HepG2 (cell line): ENCODE results near the gene NPB. TPM values are rescaled to one million over a fixed set of nuclear protein-coding genes. Genes with fewer than 3 reads are reported as not detected.
A peak's percentile ranks its signal among the peaks of the same experiment; 100 is the strongest.

Experiments
- AGO1 ChIP-seq: fragments of 200-400 bp; formaldehyde crosslinking; IDR thresholded peaks from 2 replicates; pipeline ENCODE4 v1.6.1; 2017; ENCODE audit warnings: mild to moderate bottlenecking, low read depth, low read length, moderate library complexity; ENCODE audit not compliant: poor library complexity, severe bottlenecking
- ATF2 ChIP-seq: sonication (generic); formaldehyde crosslinking; IDR thresholded peaks from 2 replicates; pipeline ENCODE4 v1.4.0; 2020; ENCODE audit warnings: missing genetic modification reagents
- CHCHD3 ChIP-seq: sonication (generic); formaldehyde crosslinking; IDR thresholded peaks from 2 replicates; pipeline ENCODE4 v1.8.0; 2022; ENCODE audit warnings: mild to moderate bottlenecking, missing genetic modification reagents, moderate library complexity
- FOXO4 ChIP-seq: sonication (generic); formaldehyde crosslinking; conservative IDR thresholded peaks from 2 replicates; pipeline ENCODE4 v1.8.1; 2023; ENCODE audit warnings: missing genetic modification reagents
- HOXA9 ChIP-seq: sonication (generic); formaldehyde crosslinking; IDR thresholded peaks from 2 replicates; pipeline ENCODE4 v1.8.1; 2022; ENCODE audit warnings: missing genetic modification reagents, mild to moderate bottlenecking, moderate library complexity, borderline replicate concordance
- KLF11 ChIP-seq: IDR thresholded peaks from 2 replicates; pipeline ENCODE4 v1.6.1; 2016; ENCODE audit warnings: missing compliant biosample characterization
- MIER2 ChIP-seq: IDR thresholded peaks from 2 replicates; pipeline ENCODE4 v1.6.1; 2016; ENCODE audit warnings: missing biosample characterization, missing genetic modification reagents
- PATZ1 ChIP-seq: sonication (generic); formaldehyde crosslinking; IDR thresholded peaks from 2 replicates; pipeline ENCODE4 v1.4.0; 2020; ENCODE audit warnings: missing genetic modification reagents
- SP4 ChIP-seq: sonication (generic); formaldehyde crosslinking; IDR thresholded peaks from 2 replicates; pipeline ENCODE4 v1.8.1; 2023; ENCODE audit warnings: mild to moderate bottlenecking, missing genetic modification reagents
- ZFP1 ChIP-seq: IDR thresholded peaks from 2 replicates; pipeline ENCODE4 v1.6.1; 2016
- ZNF138 ChIP-seq: sonication (generic); formaldehyde crosslinking; IDR thresholded peaks from 2 replicates; pipeline ENCODE4 v1.5.0; 2020; ENCODE audit warnings: mild to moderate bottlenecking, low read depth, missing genetic modification reagents
- ZNF207 ChIP-seq: fragments of 450-650 bp; IDR thresholded peaks from 2 replicates; pipeline ENCODE4 v1.6.1; 2016; ENCODE audit warnings: antibody characterized with exemption, borderline replicate concordance
- ZNF234 ChIP-seq: sonication (generic); formaldehyde crosslinking; conservative IDR thresholded peaks from 2 replicates; pipeline ENCODE4 v1.5.1; 2020; ENCODE audit warnings: mild to moderate bottlenecking, missing genetic modification reagents
- polyA plus RNA-seq, 8 experiments: library from polyadenylated mRNA; depleted of rRNA in 3 of 8; stranded (reverse) in 7 of 8; unstranded in 1 of 8; fragments of >200 nt; fragmentation: Illumina TruSeq in 4 of 8; extraction: Trizol in 4 of 8; gene quantifications; 2 replicates each; pipeline versions ENCODE4 v1.2.1 to v1.2.3, GENCODE V29; 2011 to 2016; ENCODE audit warnings: low read depth in 4 of 8, missing spikeins in 1 of 8, mixed read lengths in 1 of 8; ENCODE audit not compliant: insufficient read depth in 1 of 8
- total RNA-seq, 5 experiments: library from RNA; depleted of rRNA; stranded (reverse); fragments of >200 nt; fragmentation: Illumina TruSeq; extraction: Trizol; gene quantifications; 2 replicates each; pipeline ENCODE4 v1.2.3, GENCODE V29; 2016; ENCODE audit warnings: low read depth in 1 of 5
- TF ChIP-seq, protein P1 (sequence below): sonication (generic); formaldehyde crosslinking; IDR thresholded peaks from 2 replicates; pipeline ENCODE4 v1.4.0; 2020; ENCODE audit warnings: mild to moderate bottlenecking, missing genetic modification reagents
- TF ChIP-seq, protein P2 (sequence below): sonication (generic); formaldehyde crosslinking; IDR thresholded peaks from 2 replicates; pipeline ENCODE4 v1.4.0; 2020; ENCODE audit warnings: low read depth, missing genetic modification reagents

The NPB gene
- total and polyA plus RNA-seq, 2 of the 13 experiments (the other 11 are each of a cell fraction or from before 2014, with no cell fraction given): 0.11 to 0.93 TPM

- TF ChIP-seq, protein P1, sequence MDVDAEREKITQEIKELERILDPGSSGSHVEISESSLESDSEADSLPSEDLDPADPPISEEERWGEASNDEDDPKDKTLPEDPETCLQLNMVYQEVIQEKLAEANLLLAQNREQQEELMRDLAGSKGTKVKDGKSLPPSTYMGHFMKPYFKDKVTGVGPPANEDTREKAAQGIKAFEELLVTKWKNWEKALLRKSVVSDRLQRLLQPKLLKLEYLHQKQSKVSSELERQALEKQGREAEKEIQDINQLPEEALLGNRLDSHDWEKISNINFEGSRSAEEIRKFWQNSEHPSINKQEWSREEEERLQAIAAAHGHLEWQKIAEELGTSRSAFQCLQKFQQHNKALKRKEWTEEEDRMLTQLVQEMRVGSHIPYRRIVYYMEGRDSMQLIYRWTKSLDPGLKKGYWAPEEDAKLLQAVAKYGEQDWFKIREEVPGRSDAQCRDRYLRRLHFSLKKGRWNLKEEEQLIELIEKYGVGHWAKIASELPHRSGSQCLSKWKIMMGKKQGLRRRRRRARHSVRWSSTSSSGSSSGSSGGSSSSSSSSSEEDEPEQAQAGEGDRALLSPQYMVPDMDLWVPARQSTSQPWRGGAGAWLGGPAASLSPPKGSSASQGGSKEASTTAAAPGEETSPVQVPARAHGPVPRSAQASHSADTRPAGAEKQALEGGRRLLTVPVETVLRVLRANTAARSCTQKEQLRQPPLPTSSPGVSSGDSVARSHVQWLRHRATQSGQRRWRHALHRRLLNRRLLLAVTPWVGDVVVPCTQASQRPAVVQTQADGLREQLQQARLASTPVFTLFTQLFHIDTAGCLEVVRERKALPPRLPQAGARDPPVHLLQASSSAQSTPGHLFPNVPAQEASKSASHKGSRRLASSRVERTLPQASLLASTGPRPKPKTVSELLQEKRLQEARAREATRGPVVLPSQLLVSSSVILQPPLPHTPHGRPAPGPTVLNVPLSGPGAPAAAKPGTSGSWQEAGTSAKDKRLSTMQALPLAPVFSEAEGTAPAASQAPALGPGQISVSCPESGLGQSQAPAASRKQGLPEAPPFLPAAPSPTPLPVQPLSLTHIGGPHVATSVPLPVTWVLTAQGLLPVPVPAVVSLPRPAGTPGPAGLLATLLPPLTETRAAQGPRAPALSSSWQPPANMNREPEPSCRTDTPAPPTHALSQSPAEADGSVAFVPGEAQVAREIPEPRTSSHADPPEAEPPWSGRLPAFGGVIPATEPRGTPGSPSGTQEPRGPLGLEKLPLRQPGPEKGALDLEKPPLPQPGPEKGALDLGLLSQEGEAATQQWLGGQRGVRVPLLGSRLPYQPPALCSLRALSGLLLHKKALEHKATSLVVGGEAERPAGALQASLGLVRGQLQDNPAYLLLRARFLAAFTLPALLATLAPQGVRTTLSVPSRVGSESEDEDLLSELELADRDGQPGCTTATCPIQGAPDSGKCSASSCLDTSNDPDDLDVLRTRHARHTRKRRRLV: peak; percentile 51; the same call in 1 of the 2 replicates
- 0 out of 2 replicates have a peak, but pooled peaks have one; percentile 33 for TF ChIP-seq ZNF138 (CRISPR knock-in tag)
- TF ChIP-seq ATF2 (CRISPR knock-in tag): peak; percentile 62; the same call in 1 of the 2 replicates
- TF ChIP-seq PATZ1 (CRISPR knock-in tag): peak; percentile 82
- TF ChIP-seq, protein P2, sequence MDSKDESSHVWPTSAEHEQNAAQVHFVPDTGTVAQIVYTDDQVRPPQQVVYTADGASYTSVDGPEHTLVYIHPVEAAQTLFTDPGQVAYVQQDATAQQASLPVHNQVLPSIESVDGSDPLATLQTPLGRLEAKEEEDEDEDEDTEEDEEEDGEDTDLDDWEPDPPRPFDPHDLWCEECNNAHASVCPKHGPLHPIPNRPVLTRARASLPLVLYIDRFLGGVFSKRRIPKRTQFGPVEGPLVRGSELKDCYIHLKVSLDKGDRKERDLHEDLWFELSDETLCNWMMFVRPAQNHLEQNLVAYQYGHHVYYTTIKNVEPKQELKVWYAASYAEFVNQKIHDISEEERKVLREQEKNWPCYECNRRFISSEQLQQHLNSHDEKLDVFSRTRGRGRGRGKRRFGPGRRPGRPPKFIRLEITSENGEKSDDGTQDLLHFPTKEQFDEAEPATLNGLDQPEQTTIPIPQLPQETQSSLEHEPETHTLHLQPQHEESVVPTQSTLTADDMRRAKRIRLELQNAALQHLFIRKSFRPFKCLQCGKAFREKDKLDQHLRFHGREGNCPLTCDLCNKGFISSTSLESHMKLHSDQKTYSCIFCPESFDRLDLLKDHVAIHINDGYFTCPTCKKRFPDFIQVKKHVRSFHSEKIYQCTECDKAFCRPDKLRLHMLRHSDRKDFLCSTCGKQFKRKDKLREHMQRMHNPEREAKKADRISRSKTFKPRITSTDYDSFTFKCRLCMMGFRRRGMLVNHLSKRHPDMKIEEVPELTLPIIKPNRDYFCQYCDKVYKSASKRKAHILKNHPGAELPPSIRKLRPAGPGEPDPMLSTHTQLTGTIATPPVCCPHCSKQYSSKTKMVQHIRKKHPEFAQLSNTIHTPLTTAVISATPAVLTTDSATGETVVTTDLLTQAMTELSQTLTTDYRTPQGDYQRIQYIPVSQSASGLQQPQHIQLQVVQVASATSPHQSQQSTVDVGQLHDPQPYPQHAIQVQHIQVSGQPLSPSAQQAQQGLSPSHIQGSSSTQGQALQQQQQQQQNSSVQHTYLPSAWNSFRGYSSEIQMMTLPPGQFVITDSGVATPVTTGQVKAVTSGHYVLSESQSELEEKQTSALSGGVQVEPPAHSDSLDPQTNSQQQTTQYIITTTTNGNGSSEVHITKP (CRISPR knock-in tag): 0 out of 2 replicates have a peak, but pooled peaks have one; percentile 56
- no peak for TF ChIP-seq ZNF234 (CRISPR knock-in tag)
- peak; percentile 67 for TF ChIP-seq AGO1
- TF ChIP-seq MIER2 (CRISPR knock-in tag): no peak
- 0 out of 2 replicates have a peak, but pooled peaks have one; percentile 88 for TF ChIP-seq FOXO4
- no peak for TF ChIP-seq ZNF207
- TF ChIP-seq ZFP1 (CRISPR knock-in tag): no peak
- no peak for TF ChIP-seq HOXA9 (CRISPR knock-in tag)
- no peak for TF ChIP-seq CHCHD3 (CRISPR knock-in tag)
- no peak; the same call in 1 of the 2 replicates for TF ChIP-seq KLF11 (CRISPR knock-in tag)
- TF ChIP-seq SP4 (CRISPR knock-in tag): peak; percentile 84
These were observed 24.6 kb downstream of the NPB start (continued) for GRCh38 chr17:81926451-81927151.
